ENCODE measurements around the gene TOMM34. TPM values are rescaled to one million over a fixed set of nuclear protein-coding genes. Genes with fewer than 3 reads are reported as not detected.

Gene TOMM34
- total and polyA plus RNA-seq, 2 donors (not counting 1 experiment from before 2014, with no cell fraction given) = 15.5 to 25.6 TPM

- Histone ChIP-seq H3K27ac (ENCODE audit: insufficient read depth, low read length) (no peak overlapping the region), H3K79me2 (ENCODE audit: control insufficient read depth, insufficient read depth, low read length) (no peaks in the 10 kb centered on the region), H3K36me3 (ENCODE audit: control insufficient read depth, insufficient read depth, low read length) (peaks cover 4% of the 10 kb centered on the region), H3K4me2 (ENCODE audit: extremely low read depth, insufficient read depth, low read length) (no peak overlapping the region), H3K4me3 (replicated peaks in 1 of 4; ENCODE audit: control extremely low read depth in 1 of 4, insufficient read depth in 1 of 4, low read depth in 3 of 4, low read length in 4 of 4) (no peak overlapping the region), H3K9me3 (ENCODE audit: control insufficient read depth, insufficient read depth, low read depth, low read length) (no peaks in the 10 kb centered on the region), H2AFZ (ENCODE audit: low read length) (no peak overlapping the region), H3K4me1 (ENCODE audit: control insufficient read depth, extremely low read depth, insufficient read depth, low read length) (no peaks in the 10 kb centered on the region), H3K27me3 (ENCODE audit: control insufficient read depth, insufficient read depth, low read length) (no peaks in the 10 kb centered on the region), H3K9ac (ENCODE audit: insufficient read depth, low read length) (no peak overlapping the region), H4K20me1 (ENCODE audit: control insufficient read depth, extremely low read depth, insufficient read depth, low read length) (no peaks in the 10 kb centered on the region)
- no peak for DNase-seq (ENCODE audit: low read depth in 2 of 2)
- no peak for TF ChIP-seq CTCF (conservative IDR thresholded peaks at IDR 0.05 in 1 of 2, IDR thresholded peaks at IDR 0.05 in 1 of 2; ENCODE audit: low read depth in 1 of 2, low read length in 2 of 2)
These were observed 37.0 kb upstream of the TOMM34 start for GRCh38 chr20:44997171-44997570.

DNA sequence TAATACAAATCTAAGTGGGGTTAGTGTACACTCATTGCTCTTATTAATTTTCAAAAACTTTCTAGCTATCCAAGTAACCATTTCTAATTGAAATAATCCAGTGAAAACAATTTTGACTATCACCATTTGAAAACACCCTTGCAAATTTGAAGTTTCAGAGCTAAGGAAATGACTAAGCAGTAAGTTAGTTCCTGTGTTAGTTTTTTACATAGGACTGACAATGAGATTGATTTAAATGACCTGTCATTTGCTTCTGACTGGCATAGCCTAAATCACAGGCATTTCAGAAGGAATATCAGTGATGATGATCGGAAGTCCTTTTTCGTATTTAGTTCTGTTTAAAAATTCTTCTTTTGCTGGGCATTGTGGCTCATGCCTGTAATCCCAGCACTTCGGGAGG, 33.1 kb upstream of the TOMM34 start:
- Histone ChIP-seq H3K4me2 (ENCODE audit: extremely low read depth, insufficient read depth, low read length) (no peak overlapping the region), H3K27me3 (ENCODE audit: control insufficient read depth, insufficient read depth, low read length) (no peaks in the 10 kb centered on the region), H3K27ac (ENCODE audit: insufficient read depth, low read length) (no peak overlapping the region), H3K9me3 (ENCODE audit: control insufficient read depth, insufficient read depth, low read depth, low read length) (no peaks in the 10 kb centered on the region), H3K4me3 (replicated peaks in 1 of 4; ENCODE audit: control extremely low read depth in 1 of 4, insufficient read depth in 1 of 4, low read depth in 3 of 4, low read length in 4 of 4) (no peak overlapping the region), H2AFZ (ENCODE audit: low read length) (no peak overlapping the region), H3K9ac (ENCODE audit: insufficient read depth, low read length) (no peak overlapping the region), H3K79me2 (ENCODE audit: control insufficient read depth, insufficient read depth, low read length) (no peaks in the 10 kb centered on the region), H3K36me3 (ENCODE audit: control insufficient read depth, insufficient read depth, low read length) (peaks cover 2% of the 10 kb centered on the region), H3K4me1 (ENCODE audit: control insufficient read depth, extremely low read depth, insufficient read depth, low read length) (no peaks in the 10 kb centered on the region), H4K20me1 (ENCODE audit: control insufficient read depth, extremely low read depth, insufficient read depth, low read length) (no peaks in the 10 kb centered on the region)
- DNase-seq (ENCODE audit: low read depth in 2 of 2) = peak; percentile 4 to 43
- TF ChIP-seq CTCF (conservative IDR thresholded peaks at IDR 0.05 in 1 of 2, IDR thresholded peaks at IDR 0.05 in 1 of 2; ENCODE audit: low read depth in 1 of 2, low read length in 2 of 2) (no peak), EZH2 (IDR thresholded peaks at IDR 0.05; ENCODE audit: low read length, missing control alignments) (no peak)

DNA sequence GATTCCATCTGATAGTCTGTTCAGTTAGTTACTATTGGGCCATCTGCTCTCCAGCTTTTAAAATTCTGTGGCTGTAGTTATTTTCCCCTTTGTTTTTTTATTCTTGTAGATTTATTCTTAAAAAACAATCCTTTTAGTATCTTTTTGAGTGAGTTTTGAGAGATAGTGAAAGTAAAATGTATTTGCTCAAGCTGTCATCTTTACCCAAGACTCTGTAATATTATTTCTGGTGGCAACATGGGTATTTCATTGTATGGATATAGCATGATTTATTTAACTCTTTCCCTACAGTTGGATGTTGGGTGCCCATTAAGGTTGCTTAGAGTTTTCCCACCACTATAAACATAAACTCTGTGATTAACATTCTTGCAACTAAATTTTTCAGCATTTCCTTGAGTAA, 30.8 kb upstream of the TOMM34 start:
- H3K4me2 ChIP-seq (ENCODE audit: extremely low read depth, insufficient read depth, low read length) = peak overlapping the region; percentile 18
- TF ChIP-seq EZH2 (IDR thresholded peaks at IDR 0.05; ENCODE audit: low read length, missing control alignments) = no peak
- no peak for TF ChIP-seq CTCF (conservative IDR thresholded peaks at IDR 0.05 in 1 of 2, IDR thresholded peaks at IDR 0.05 in 1 of 2; ENCODE audit: low read depth in 1 of 2, low read length in 2 of 2)

More for the DNA sequence above, 30.8 kb upstream of the TOMM34 start:
- Histone ChIP-seq H3K4me3 (replicated peaks in 1 of 4; ENCODE audit: control extremely low read depth in 1 of 4, insufficient read depth in 1 of 4, low read depth in 3 of 4, low read length in 4 of 4) (peak overlapping the region in 3 of 4 experiments; percentile 3 to 29 (median 7)), H2AFZ (ENCODE audit: low read length) (no peak overlapping the region), H3K4me1 (ENCODE audit: control insufficient read depth, extremely low read depth, insufficient read depth, low read length) (no peaks in the 10 kb centered on the region), H3K27ac (ENCODE audit: insufficient read depth, low read length) (no peak overlapping the region), H3K9ac (ENCODE audit: insufficient read depth, low read length) (no peak overlapping the region), H3K79me2 (ENCODE audit: control insufficient read depth, insufficient read depth, low read length) (no peaks in the 10 kb centered on the region), H3K9me3 (ENCODE audit: control insufficient read depth, insufficient read depth, low read depth, low read length) (no peaks in the 10 kb centered on the region), H4K20me1 (ENCODE audit: control insufficient read depth, extremely low read depth, insufficient read depth, low read length) (no peaks in the 10 kb centered on the region), H3K36me3 (ENCODE audit: control insufficient read depth, insufficient read depth, low read length) (peaks cover 2% of the 10 kb centered on the region), H3K27me3 (ENCODE audit: control insufficient read depth, insufficient read depth, low read length) (no peaks in the 10 kb centered on the region)
- peak in 1 of 2 donors; percentile 6 for DNase-seq (ENCODE audit: low read depth in 2 of 2)
